GM23338 (cell line): ENCODE data around the gene ANKRD11. TPM values are rescaled to one million over a fixed set of nuclear protein-coding genes. Genes with fewer than 3 reads are reported as not detected.
A peak's percentile ranks its signal among the peaks of the same experiment; 100 is the strongest.

Experiments
- ATAC-seq: fragments of 200-7000 bp; cut with Tn5 transposase; 3 replicates; pipeline ENCODE4 v1.9.1; 2020
- DNase-seq: peaks from one replicate; pipeline ENCODE4 v3.0.0-alpha.2; 2015; ENCODE audit warnings: low spot score
- H2AFZ ChIP-seq: fragments of 200-600 bp; sonication (generic); 2 replicates; pipeline ENCODE4 v1.8.0; 2016; ENCODE audit warnings: antibody characterized with exemption, mild to moderate bottlenecking, moderate library complexity
- H3F3A ChIP-seq: fragments of 200-600 bp; sonication (generic); replicated peaks from 2 replicates; pipeline ENCODE4 v1.8.0; 2017; ENCODE audit warnings: antibody characterized with exemption, mixed run types, low read depth
- H3K27ac ChIP-seq: fragments of 200-600 bp; sonication (generic); 2 replicates; pipeline ENCODE4 v1.6.1; 2016; ENCODE audit warnings: low read depth
- H3K27me3 ChIP-seq: fragments of 200-600 bp; sonication (generic); 2 replicates; pipeline ENCODE4 v1.8.0; 2016; ENCODE audit warnings: mild to moderate bottlenecking, mixed run types, moderate library complexity; ENCODE audit not compliant: insufficient read depth
- H3K36me3 ChIP-seq: fragments of 200-600 bp; sonication (generic); 2 replicates; pipeline ENCODE4 v1.8.0; 2016; ENCODE audit warnings: mild to moderate bottlenecking; ENCODE audit not compliant: insufficient read depth
- H3K4me1 ChIP-seq: fragments of 200-600 bp; sonication (generic); 2 replicates; pipeline ENCODE4 v1.8.0; 2016; ENCODE audit warnings: mild to moderate bottlenecking, moderate library complexity; ENCODE audit not compliant: insufficient read depth
- H3K4me2 ChIP-seq: fragments of 200-600 bp; sonication (generic); 2 replicates; pipeline ENCODE4 v1.7.1; 2017; ENCODE audit warnings: mixed run types
- H3K4me3 ChIP-seq: fragments of 200-600 bp; sonication (generic); 2 replicates; pipeline ENCODE4 v1.6.1; 2016; ENCODE audit warnings: mixed run types
- H3K79me2 ChIP-seq: fragments of 200-600 bp; sonication (generic); replicated peaks from 2 replicates; pipeline ENCODE4 v1.8.0; 2017; ENCODE audit warnings: mild to moderate bottlenecking; ENCODE audit not compliant: insufficient read depth
- H3K9me2 ChIP-seq: fragments of 200-600 bp; sonication (generic); 2 replicates; pipeline ENCODE4 v1.8.0; 2017; ENCODE audit not compliant: insufficient read depth
- H4K20me1 ChIP-seq: fragments of 200-600 bp; sonication (generic); replicated peaks from 2 replicates; pipeline ENCODE4 v1.8.0; 2017; ENCODE audit warnings: mild to moderate bottlenecking; ENCODE audit not compliant: insufficient read depth
- H3K27ac Mint-ChIP-seq: 2 replicates; pipeline ENCODE4 v1.8.0; 2020; ENCODE audit warnings: inconsistent platforms, mild to moderate bottlenecking, moderate library complexity, mixed read lengths
- H3K27me3 Mint-ChIP-seq: 3 replicates; pipeline ENCODE4 v1.8.0; 2022; ENCODE audit warnings: low read depth, mild to moderate bottlenecking, moderate library complexity, mixed read lengths, inconsistent platforms; ENCODE audit not compliant: insufficient read depth, poor library complexity
- H3K36me3 Mint-ChIP-seq: 3 replicates; pipeline ENCODE4 v1.8.0; 2021; ENCODE audit warnings: low read depth, mild to moderate bottlenecking, inconsistent platforms, moderate library complexity, mixed read lengths
- H3K4me1 Mint-ChIP-seq: 3 replicates; pipeline ENCODE4 v1.8.0; 2020; ENCODE audit warnings: mild to moderate bottlenecking, inconsistent platforms, mixed read lengths
- H3K4me3 Mint-ChIP-seq: 3 replicates; pipeline ENCODE4 v1.8.0; 2021; ENCODE audit warnings: moderate library complexity, mild to moderate bottlenecking, inconsistent platforms, mixed read lengths
- H3K9me3 Mint-ChIP-seq: 3 replicates; pipeline ENCODE4 v1.8.0; 2020; ENCODE audit warnings: moderate library complexity, mild to moderate bottlenecking, inconsistent platforms, mixed read lengths
- CREB1 ChIP-seq: fragments of 250-450 bp; sonication (Bioruptor Pico); IDR thresholded peaks from 2 replicates; pipeline ENCODE4 v1.5.0; 2020; ENCODE audit warnings: low read depth, mild to moderate bottlenecking, moderate library complexity
- EZH2 ChIP-seq: fragments of 200-600 bp; sonication (generic); IDR thresholded peaks from one replicate; pipeline ENCODE4 v1.8.0; 2017; ENCODE audit warnings: antibody characterized with exemption, mild to moderate bottlenecking, low read depth; ENCODE audit not compliant: unreplicated experiment
- EZH2phosphoT487 ChIP-seq: fragments of 200-600 bp; sonication (generic); IDR thresholded peaks from one replicate; pipeline ENCODE4 v1.8.1; 2018; ENCODE audit warnings: antibody characterized with exemption; ENCODE audit not compliant: unreplicated experiment
- JUNB ChIP-seq: IDR thresholded peaks from one replicate; pipeline ENCODE4 v1.6.1; 2016; ENCODE audit warnings: antibody characterized with exemption; ENCODE audit not compliant: unreplicated experiment
- NANOG ChIP-seq: IDR thresholded peaks from 2 replicates; pipeline ENCODE4 v1.6.1; 2016; ENCODE audit warnings: antibody characterized with exemption, borderline replicate concordance
- POLR2AphosphoS5 ChIP-seq: IDR thresholded peaks from 2 replicates; pipeline ENCODE4 v1.6.1; 2016; ENCODE audit warnings: antibody characterized with exemption, low read depth
- STAT1 ChIP-seq: IDR thresholded peaks from one replicate; pipeline ENCODE4 v1.6.1; 2016; ENCODE audit warnings: antibody characterized with exemption; ENCODE audit not compliant: unreplicated experiment
- ZNF114 ChIP-seq: fragments of 250-450 bp; sonication (Bioruptor Pico); IDR thresholded peaks from 2 replicates; pipeline ENCODE4 v1.5.0; 2020; ENCODE audit warnings: mild to moderate bottlenecking, moderate library complexity
- ZNF331 ChIP-seq: fragments of 250-450 bp; sonication (Bioruptor Pico); IDR thresholded peaks from 2 replicates; pipeline ENCODE4 v1.5.0; 2020; ENCODE audit warnings: low read depth, mild to moderate bottlenecking, moderate library complexity
- polyA plus RNA-seq: library from polyadenylated mRNA; unstranded; fragments of >200 nt; fragmentation: Nextera tagmentation; extraction: Ambion mirVana; gene quantifications from 2 replicates; pipeline ENCODE4 v1.2.1, GENCODE V29; 2016
- total RNA-seq: library from RNA; depleted of rRNA; stranded (reverse); fragments of >200 nt; shearing (Covaris generic); gene quantifications from 2 replicates; pipeline ENCODE4 v1.2.3, GENCODE V29; 2014
- TF ChIP-seq, protein P1 (sequence below): IDR thresholded peaks from 2 replicates; pipeline ENCODE4 v1.6.1; 2016; ENCODE audit warnings: antibody characterized with exemption
- TF ChIP-seq, protein P2 (sequence below), 2 experiments: fragments of 200-600 bp in 1 of 2; sonication (generic) in 1 of 2; conservative IDR thresholded peaks; 2 replicates each; pipeline versions ENCODE4 v1.5.1 to v1.6.1; 2016 to 2017; ENCODE audit warnings: antibody characterized with exemption in 2 of 2, low read depth in 2 of 2, mild to moderate bottlenecking in 2 of 2, moderate library complexity in 1 of 2
- TF ChIP-seq, protein P3 (sequence below): fragments of 250-450 bp; sonication (Bioruptor Pico); IDR thresholded peaks from 2 replicates; pipeline ENCODE4 v1.5.0; 2020; ENCODE audit warnings: mild to moderate bottlenecking, moderate library complexity
- TF ChIP-seq, protein P4 (sequence below): IDR thresholded peaks from one replicate; pipeline ENCODE4 v1.6.1; 2018; ENCODE audit warnings: antibody characterized with exemption; ENCODE audit not compliant: unreplicated experiment

The ANKRD11 gene
- total and polyA plus RNA-seq, 2 experiments from 2014 or later = 130 to 159 TPM

DNA sequence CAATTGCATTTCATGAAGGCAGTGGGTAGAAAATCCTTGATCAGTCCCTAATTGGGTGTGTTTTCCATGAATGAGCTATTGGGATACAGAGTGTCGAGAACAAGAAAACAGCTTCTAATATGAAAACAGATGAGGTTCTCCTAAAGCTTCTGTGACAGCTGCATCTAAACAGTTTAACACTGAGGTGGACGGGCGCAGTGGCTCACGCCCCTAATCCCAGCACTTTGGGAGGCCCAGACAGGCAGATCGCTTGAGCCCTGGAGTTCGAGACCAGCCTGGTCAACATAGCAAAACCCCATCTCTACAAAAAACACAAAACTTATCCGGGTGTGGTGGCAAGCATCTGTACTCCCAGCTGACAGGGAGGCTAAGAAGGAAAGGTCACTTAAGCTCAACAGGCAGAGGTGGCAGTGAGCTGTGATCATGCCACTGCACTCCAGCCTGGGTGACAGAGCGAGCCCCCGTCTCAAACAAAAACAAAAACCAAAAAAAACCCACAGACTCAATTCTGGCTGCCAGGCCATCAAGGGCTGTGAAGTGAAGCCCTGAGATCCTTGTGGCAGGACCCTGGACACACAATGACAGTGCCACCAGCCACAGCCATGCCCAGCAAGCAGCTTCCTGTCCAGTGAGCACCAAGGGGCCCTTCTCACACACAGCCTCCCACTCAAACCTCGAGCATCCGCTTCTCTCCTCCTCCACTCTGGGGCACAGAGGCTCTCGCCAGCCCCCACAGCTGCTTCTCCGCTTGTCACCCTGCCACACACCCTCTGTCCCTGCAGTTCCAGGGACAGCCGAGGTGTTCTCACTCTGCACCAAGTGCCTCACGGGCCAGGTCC, 44.0 kb downstream of the ANKRD11 start:
- TF ChIP-seq, protein P1, sequence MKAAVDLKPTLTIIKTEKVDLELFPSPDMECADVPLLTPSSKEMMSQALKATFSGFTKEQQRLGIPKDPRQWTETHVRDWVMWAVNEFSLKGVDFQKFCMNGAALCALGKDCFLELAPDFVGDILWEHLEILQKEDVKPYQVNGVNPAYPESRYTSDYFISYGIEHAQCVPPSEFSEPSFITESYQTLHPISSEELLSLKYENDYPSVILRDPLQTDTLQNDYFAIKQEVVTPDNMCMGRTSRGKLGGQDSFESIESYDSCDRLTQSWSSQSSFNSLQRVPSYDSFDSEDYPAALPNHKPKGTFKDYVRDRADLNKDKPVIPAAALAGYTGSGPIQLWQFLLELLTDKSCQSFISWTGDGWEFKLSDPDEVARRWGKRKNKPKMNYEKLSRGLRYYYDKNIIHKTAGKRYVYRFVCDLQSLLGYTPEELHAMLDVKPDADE = no peak
- TF ChIP-seq ZNF114 (CRISPR knock-in tag) (no peak), STAT1 (no peak), POLR2AphosphoS5 (no peak), EZH2phosphoT487 (no peak), NANOG (no peak), ZNF331 (CRISPR knock-in tag) (no peak), CREB1 (no peak), JUNB (no peak), EZH2 (no peak)
- TF ChIP-seq, protein P2, sequence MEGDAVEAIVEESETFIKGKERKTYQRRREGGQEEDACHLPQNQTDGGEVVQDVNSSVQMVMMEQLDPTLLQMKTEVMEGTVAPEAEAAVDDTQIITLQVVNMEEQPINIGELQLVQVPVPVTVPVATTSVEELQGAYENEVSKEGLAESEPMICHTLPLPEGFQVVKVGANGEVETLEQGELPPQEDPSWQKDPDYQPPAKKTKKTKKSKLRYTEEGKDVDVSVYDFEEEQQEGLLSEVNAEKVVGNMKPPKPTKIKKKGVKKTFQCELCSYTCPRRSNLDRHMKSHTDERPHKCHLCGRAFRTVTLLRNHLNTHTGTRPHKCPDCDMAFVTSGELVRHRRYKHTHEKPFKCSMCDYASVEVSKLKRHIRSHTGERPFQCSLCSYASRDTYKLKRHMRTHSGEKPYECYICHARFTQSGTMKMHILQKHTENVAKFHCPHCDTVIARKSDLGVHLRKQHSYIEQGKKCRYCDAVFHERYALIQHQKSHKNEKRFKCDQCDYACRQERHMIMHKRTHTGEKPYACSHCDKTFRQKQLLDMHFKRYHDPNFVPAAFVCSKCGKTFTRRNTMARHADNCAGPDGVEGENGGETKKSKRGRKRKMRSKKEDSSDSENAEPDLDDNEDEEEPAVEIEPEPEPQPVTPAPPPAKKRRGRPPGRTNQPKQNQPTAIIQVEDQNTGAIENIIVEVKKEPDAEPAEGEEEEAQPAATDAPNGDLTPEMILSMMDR (conservative IDR thresholded peaks at IDR 0.05; ENCODE audit: low read depth in 2 of 2) = no peak
- TF ChIP-seq, protein P3, sequence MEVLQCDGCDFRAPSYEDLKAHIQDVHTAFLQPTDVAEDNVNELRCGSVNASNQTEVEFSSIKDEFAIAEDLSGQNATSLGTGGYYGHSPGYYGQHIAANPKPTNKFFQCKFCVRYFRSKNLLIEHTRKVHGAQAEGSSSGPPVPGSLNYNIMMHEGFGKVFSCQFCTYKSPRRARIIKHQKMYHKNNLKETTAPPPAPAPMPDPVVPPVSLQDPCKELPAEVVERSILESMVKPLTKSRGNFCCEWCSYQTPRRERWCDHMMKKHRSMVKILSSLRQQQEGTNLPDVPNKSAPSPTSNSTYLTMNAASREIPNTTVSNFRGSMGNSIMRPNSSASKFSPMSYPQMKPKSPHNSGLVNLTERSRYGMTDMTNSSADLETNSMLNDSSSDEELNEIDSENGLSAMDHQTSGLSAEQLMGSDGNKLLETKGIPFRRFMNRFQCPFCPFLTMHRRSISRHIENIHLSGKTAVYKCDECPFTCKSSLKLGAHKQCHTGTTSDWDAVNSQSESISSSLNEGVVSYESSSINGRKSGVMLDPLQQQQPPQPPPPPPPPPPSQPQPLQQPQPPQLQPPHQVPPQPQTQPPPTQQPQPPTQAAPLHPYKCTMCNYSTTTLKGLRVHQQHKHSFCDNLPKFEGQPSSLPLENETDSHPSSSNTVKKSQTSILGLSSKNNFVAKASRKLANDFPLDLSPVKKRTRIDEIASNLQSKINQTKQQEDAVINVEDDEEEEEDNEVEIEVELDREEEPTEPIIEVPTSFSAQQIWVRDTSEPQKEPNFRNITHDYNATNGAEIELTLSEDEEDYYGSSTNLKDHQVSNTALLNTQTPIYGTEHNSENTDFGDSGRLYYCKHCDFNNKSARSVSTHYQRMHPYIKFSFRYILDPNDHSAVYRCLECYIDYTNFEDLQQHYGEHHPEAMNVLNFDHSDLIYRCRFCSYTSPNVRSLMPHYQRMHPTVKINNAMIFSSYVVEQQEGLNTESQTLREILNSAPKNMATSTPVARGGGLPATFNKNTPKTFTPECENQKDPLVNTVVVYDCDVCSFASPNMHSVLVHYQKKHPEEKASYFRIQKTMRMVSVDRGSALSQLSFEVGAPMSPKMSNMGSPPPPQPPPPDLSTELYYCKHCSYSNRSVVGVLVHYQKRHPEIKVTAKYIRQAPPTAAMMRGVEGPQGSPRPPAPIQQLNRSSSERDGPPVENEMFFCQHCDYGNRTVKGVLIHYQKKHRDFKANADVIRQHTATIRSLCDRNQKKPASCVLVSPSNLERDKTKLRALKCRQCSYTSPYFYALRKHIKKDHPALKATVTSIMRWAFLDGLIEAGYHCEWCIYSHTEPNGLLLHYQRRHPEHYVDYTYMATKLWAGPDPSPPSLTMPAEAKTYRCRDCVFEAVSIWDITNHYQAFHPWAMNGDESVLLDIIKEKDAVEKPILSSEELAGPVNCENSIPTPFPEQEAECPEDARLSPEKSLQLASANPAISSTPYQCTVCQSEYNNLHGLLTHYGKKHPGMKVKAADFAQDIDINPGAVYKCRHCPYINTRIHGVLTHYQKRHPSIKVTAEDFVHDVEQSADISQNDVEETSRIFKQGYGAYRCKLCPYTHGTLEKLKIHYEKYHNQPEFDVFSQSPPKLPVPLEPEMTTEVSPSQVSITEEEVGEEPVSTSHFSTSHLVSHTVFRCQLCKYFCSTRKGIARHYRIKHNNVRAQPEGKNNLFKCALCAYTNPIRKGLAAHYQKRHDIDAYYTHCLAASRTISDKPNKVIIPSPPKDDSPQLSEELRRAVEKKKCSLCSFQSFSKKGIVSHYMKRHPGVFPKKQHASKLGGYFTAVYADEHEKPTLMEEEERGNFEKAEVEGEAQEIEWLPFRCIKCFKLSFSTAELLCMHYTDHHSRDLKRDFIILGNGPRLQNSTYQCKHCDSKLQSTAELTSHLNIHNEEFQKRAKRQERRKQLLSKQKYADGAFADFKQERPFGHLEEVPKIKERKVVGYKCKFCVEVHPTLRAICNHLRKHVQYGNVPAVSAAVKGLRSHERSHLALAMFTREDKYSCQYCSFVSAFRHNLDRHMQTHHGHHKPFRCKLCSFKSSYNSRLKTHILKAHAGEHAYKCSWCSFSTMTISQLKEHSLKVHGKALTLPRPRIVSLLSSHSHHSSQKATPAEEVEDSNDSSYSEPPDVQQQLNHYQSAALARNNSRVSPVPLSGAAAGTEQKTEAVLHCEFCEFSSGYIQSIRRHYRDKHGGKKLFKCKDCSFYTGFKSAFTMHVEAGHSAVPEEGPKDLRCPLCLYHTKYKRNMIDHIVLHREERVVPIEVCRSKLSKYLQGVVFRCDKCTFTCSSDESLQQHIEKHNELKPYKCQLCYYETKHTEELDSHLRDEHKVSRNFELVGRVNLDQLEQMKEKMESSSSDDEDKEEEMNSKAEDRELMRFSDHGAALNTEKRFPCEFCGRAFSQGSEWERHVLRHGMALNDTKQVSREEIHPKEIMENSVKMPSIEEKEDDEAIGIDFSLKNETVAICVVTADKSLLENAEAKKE = no peak
- TF ChIP-seq, protein P4, sequence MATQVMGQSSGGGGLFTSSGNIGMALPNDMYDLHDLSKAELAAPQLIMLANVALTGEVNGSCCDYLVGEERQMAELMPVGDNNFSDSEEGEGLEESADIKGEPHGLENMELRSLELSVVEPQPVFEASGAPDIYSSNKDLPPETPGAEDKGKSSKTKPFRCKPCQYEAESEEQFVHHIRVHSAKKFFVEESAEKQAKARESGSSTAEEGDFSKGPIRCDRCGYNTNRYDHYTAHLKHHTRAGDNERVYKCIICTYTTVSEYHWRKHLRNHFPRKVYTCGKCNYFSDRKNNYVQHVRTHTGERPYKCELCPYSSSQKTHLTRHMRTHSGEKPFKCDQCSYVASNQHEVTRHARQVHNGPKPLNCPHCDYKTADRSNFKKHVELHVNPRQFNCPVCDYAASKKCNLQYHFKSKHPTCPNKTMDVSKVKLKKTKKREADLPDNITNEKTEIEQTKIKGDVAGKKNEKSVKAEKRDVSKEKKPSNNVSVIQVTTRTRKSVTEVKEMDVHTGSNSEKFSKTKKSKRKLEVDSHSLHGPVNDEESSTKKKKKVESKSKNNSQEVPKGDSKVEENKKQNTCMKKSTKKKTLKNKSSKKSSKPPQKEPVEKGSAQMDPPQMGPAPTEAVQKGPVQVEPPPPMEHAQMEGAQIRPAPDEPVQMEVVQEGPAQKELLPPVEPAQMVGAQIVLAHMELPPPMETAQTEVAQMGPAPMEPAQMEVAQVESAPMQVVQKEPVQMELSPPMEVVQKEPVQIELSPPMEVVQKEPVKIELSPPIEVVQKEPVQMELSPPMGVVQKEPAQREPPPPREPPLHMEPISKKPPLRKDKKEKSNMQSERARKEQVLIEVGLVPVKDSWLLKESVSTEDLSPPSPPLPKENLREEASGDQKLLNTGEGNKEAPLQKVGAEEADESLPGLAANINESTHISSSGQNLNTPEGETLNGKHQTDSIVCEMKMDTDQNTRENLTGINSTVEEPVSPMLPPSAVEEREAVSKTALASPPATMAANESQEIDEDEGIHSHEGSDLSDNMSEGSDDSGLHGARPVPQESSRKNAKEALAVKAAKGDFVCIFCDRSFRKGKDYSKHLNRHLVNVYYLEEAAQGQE = no peak
- H3F3A ChIP-seq = peaks cover 24% of the 10 kb centered on the region

More for the DNA sequence above, 44.0 kb downstream of the ANKRD11 start:
- Histone ChIP-seq H3K4me3 (no peak overlapping the region), H3K4me1 (peaks cover 72% of the 10 kb centered on the region), H3K9me2 (no peaks in the 10 kb centered on the region), H3K27me3 (no peaks in the 10 kb centered on the region), H3K4me2 (no peak overlapping the region), H3K79me2 (peaks cover 100% of the 10 kb centered on the region), H4K20me1 (peaks cover 88% of the 10 kb centered on the region), H3K27ac (peak overlapping the region; percentile 79), H3K36me3 (no peaks in the 10 kb centered on the region), H2AFZ (no peak overlapping the region)
- Mint-ChIP-seq H3K4me3 (no peak overlapping the region; the same call in 2 of the 3 replicates), H3K4me1 (peaks cover 75% of the 10 kb centered on the region), H3K27ac (no peak overlapping the region; the same call in 1 of the 2 replicates), H3K27me3 (peaks cover 16% of the 10 kb centered on the region), H3K36me3 (peaks cover 3% of the 10 kb centered on the region; the same call in 1 of the 3 replicates), H3K9me3 (no peaks in the 10 kb centered on the region)
- DNase-seq (no peak), ATAC-seq (no peak)
